Tibial nerve (tissue), 4 donors: Measurements from ENCODE around the gene FBXW12. TPM values are rescaled to one million over a fixed set of nuclear protein-coding genes. Genes with fewer than 3 reads are reported as not detected.

Experiments used
- DNase-seq, 2 donors: peaks; one replicate each; pipeline ENCODE4 v3.0.0-alpha.2; 2019; ENCODE audit warnings: low spot score in 2 of 2
- H3K27ac ChIP-seq, 4 donors: fragments of 200-600 bp; sonication (generic) in 3 of 4; one replicate each; pipeline ENCODE4 v1.5.1; 2017 to 2019; ENCODE audit warnings: mild to moderate bottlenecking in 1 of 4
- H3K27me3 ChIP-seq, 2 donors: fragments of 200-600 bp; sonication (generic) in 1 of 2; one replicate each; pipeline versions ENCODE4 v1.5.1 to v1.6.0; 2017 to 2019
- H3K36me3 ChIP-seq, 3 donors: fragments of 200-600 bp; sonication (generic); one replicate each; pipeline ENCODE4 v1.5.1; 2018 to 2019
- H3K4me1 ChIP-seq, 4 donors: fragments of 200-600 bp; sonication (generic) in 3 of 4; one replicate each; pipeline ENCODE4 v1.5.1; 2017 to 2019
- H3K4me3 ChIP-seq, 4 donors: fragments of 200-600 bp; sonication (generic) in 3 of 4; one replicate each; pipeline ENCODE4 v1.5.1; 2017 to 2019; ENCODE audit warnings: mild to moderate bottlenecking in 1 of 4, moderate library complexity in 1 of 4
- H3K9me3 ChIP-seq, 4 donors: fragments of 200-600 bp; sonication (generic) in 3 of 4; one replicate each; pipeline ENCODE4 v1.5.1; 2017 to 2019
- EP300 ChIP-seq, 2 donors: sonication (generic); formaldehyde crosslinking; IDR thresholded peaks; one replicate each; pipeline ENCODE4 v1.6.1; 2017; ENCODE audit warnings: antibody characterized with exemption in 2 of 2, mild to moderate bottlenecking in 1 of 2
- POLR2A ChIP-seq, 2 donors: fragments of 450-650 bp; IDR thresholded peaks; one replicate each; pipeline ENCODE4 v1.6.1; 2017; ENCODE audit warnings: antibody characterized with exemption in 2 of 2, mild to moderate bottlenecking in 2 of 2, moderate library complexity in 2 of 2
- WGBS, 2 donors: methylation state at CpG; one replicate each; pipeline ENCODE4 v1.1.5; 2018; 5-methylcytosine and 5-hydroxymethylcytosine counted together
- total RNA-seq, 4 donors: library from RNA; depleted of rRNA; stranded (reverse); fragments of >200 nt; gene quantifications; one replicate each; pipeline ENCODE4 v1.1.0, GENCODE V29; 2016
- TF ChIP-seq, protein P1 (sequence below), 5 experiments: fragments of 200-600 bp in 3 of 5; fragments of 450-650 bp in 2 of 5; sonication (generic) in 3 of 5; IDR thresholded peaks; one replicate each; pipeline ENCODE4 v1.5.1; 2016 to 2019; ENCODE audit warnings: antibody characterized with exemption in 5 of 5, mild to moderate bottlenecking in 3 of 5, moderate library complexity in 2 of 5

FBXW12 gene
- total RNA-seq, 4 donors from 2014 or later: not detected

DNA sequence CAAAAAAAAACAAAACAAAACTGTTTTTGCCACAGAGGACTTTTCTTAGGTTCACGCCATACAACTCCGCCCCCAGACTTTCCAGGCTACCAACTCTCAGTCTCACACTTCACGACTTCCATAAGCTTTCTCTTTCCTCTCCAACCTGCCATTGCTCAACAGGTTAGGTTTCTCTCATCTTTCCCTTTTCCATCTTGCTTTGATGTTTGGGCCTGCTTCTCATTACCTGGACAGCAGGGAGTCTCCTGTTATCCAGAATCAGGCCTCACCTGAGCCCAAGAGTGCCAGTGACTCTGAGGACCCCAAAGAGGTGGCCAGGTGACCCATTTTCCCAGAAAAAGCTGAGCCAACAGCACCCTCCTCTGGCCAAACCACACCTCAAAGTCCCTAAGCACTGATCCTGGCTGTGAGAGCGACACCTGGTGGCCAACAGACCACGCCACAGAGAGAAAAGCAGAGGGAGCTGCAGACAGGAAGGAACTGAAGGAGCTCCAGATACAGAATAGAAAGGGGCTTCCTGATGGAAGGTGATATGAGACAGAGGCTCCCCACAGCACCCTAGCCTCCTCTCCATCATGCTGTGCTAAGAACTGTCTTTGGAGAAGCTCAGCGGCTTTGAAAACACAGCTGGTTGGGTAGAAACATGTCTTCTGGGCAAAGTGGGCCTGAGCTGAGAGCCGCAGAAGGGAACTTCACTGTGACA, 63.9 kb downstream of the FBXW12 start:
- peak; percentile 82 to 89 for DNase-seq
- no peak overlapping the region for H3K4me3 ChIP-seq
- peaks cover 0 to 17% (median 4%) of the 10 kb centered on the region in 3 donors for H3K36me3 ChIP-seq
- H3K4me1 ChIP-seq: peaks cover 0 to 63% (median 23%) of the 10 kb centered on the region in 4 donors
- TF ChIP-seq EP300 (IDR thresholded peaks at IDR 0.05): no peak
- TF ChIP-seq, protein P1, sequence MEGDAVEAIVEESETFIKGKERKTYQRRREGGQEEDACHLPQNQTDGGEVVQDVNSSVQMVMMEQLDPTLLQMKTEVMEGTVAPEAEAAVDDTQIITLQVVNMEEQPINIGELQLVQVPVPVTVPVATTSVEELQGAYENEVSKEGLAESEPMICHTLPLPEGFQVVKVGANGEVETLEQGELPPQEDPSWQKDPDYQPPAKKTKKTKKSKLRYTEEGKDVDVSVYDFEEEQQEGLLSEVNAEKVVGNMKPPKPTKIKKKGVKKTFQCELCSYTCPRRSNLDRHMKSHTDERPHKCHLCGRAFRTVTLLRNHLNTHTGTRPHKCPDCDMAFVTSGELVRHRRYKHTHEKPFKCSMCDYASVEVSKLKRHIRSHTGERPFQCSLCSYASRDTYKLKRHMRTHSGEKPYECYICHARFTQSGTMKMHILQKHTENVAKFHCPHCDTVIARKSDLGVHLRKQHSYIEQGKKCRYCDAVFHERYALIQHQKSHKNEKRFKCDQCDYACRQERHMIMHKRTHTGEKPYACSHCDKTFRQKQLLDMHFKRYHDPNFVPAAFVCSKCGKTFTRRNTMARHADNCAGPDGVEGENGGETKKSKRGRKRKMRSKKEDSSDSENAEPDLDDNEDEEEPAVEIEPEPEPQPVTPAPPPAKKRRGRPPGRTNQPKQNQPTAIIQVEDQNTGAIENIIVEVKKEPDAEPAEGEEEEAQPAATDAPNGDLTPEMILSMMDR (IDR thresholded peaks at IDR 0.05): peak; percentile 96 to 100 (median 99)
- no peak for TF ChIP-seq POLR2A (IDR thresholded peaks at IDR 0.05)
- WGBS, 2 donors: 33 to 41% methylated on average over 7 of the region's 7 CpGs
- H3K9me3 ChIP-seq: no peaks in the 10 kb centered on the region
- H3K27me3 ChIP-seq: no peaks in the 10 kb centered on the region
- peak overlapping the region in 3 of 4 donors; percentile 71 to 98 (median 87) for H3K27ac ChIP-seq

DNA sequence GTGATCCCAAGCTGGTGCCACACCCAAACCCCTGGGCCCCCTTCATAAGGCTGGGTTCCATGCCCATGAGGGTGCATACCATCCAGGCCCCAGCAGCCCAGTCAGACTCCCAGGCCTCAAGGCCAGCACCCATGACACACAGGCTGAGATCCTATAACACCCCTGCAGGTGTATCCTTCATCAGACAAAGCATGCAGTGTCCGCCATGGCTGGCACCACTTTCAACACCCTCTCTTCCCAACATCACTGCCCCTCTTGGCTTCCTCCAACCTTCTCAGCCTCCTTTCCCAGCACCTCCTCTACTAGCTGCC, 64.4 kb downstream of the FBXW12 start:
- Histone ChIP-seq H3K27me3 (no peaks in the 10 kb centered on the region), H3K9me3 (no peaks in the 10 kb centered on the region), H3K27ac (peak overlapping the region in 1 of 4 donors; percentile 98), H3K36me3 (peaks cover 0 to 17% (median 4%) of the 10 kb centered on the region in 3 donors), H3K4me3 (no peak overlapping the region), H3K4me1 (peaks cover 0 to 63% (median 28%) of the 10 kb centered on the region in 4 donors)
- TF ChIP-seq, protein P1 (IDR thresholded peaks at IDR 0.05): no peak
- TF ChIP-seq POLR2A (IDR thresholded peaks at IDR 0.05) (no peak), EP300 (IDR thresholded peaks at IDR 0.05) (no peak)
- DNase-seq: no peak
- WGBS, 2 donors: 45 to 63% methylated on average over 1 of the region's 1 CpG

- no peak overlapping the region for H3K27ac ChIP-seq
- TF ChIP-seq EP300 (IDR thresholded peaks at IDR 0.05) (no peak), POLR2A (IDR thresholded peaks at IDR 0.05) (no peak)
- TF ChIP-seq, protein P1 (IDR thresholded peaks at IDR 0.05): no peak
- H3K36me3 ChIP-seq: peaks cover 0 to 20% (median 4%) of the 10 kb centered on the region in 3 donors
- peaks cover 0 to 65% (median 32%) of the 10 kb centered on the region in 4 donors for H3K4me1 ChIP-seq
- H3K27me3 ChIP-seq: no peaks in the 10 kb centered on the region
- no peaks in the 10 kb centered on the region for H3K9me3 ChIP-seq
- H3K4me3 ChIP-seq: no peak overlapping the region
- 77 to 84% methylated on average over 7 of the region's 7 CpGs for WGBS, 2 donors
- no peak for DNase-seq
Measured at GRCh38 chr3:48436855-48437254, 64.8 kb downstream of the FBXW12 start.

DNA sequence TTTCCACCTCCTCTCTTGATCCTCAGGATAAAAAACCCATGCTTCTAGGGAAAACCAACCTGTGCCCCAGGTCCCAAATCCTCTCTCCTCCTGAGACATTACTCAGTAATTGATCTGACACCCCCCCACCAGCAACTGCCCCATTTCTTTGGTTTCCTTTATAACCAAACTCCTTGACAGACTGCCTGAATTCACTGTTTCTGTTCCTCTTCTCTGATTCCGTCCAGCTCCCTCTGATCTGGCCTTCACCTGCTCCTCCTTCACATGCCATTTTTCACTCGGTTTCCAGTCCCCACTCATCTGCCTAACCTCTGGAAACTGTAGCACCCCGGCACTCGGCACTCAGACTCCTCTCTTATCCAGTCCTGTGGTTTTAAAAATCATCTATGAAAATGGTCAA, 65.8 kb downstream of the FBXW12 start:
- WGBS, 2 donors: 71 to 77% methylated on average over 4 of the region's 4 CpGs
- Histone ChIP-seq H3K36me3 (peaks cover 0 to 23% (median 3%) of the 10 kb centered on the region in 3 donors), H3K27me3 (no peaks in the 10 kb centered on the region), H3K4me1 (peaks cover 0 to 62% (median 35%) of the 10 kb centered on the region in 4 donors), H3K4me3 (no peak overlapping the region), H3K9me3 (no peaks in the 10 kb centered on the region), H3K27ac (no peak overlapping the region)
- DNase-seq: no peak
- TF ChIP-seq EP300 (IDR thresholded peaks at IDR 0.05): no peak
- no peak for TF ChIP-seq POLR2A (IDR thresholded peaks at IDR 0.05)
- TF ChIP-seq, protein P1 (IDR thresholded peaks at IDR 0.05): no peak

DNA sequence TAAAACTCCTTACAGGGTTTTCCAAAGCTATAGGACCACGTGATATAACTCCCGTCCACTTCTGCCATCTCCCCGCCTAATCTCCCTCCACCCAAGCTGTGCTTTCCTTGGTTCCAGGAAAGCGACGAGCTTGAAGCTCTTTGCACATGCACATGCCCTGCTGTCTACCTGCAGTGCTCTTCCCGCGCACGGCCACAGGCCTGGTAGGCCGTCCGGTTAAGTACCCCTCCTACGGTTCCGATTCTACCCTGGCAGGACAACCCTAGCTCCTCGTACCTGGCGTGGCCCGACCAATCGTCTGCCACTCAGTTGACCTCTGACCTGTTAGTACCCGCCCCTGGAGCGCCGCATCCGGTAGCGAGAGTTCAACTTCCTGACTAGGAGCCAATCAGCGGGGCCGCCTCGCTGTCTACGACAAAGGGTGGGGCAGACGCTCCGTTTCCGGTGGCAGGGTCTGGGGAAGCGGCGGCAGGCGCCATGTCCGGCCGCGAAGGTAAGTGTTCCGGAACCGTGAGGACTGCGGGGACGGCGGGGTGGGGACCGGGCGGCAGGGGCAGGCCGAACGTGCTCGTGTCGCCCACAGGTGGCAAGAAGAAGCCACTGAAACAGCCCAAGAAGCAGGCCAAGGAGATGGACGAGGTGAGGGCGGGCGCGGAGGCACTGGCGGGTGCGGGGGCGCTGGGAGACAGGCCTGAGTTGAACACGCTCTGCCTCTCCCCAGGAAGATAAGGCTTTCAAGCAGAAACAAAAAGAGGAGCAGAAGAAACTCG, 68.0 kb downstream of the FBXW12 start, which contains the start of the genes CCDC51 and TMA7:
CCDC51 (minus strand) TSS at position 300 of the 770 bp plus-strand sequence. CDS start 4,991 bp downstream, outside the sequence.
TMA7 (plus strand) TSS at position 438 of the 770 bp plus-strand sequence; CDS start at position 478, 40 bp downstream.
- no peaks in the 10 kb centered on the region for H3K27me3 ChIP-seq
- 0 to 1% methylated on average over 49 to 53 of the region's 54 CpGs for WGBS, 2 donors
- H3K4me3 ChIP-seq: peak within 1 kb of the TSS; percentile 78 to 91 (median 86)
- peaks cover 0 to 33% (median 0%) of the 10 kb centered on the region in 3 donors for H3K36me3 ChIP-seq
- peak; percentile 98 for DNase-seq
- TF ChIP-seq POLR2A (IDR thresholded peaks at IDR 0.05) (peak; percentile 87 to 96), EP300 (IDR thresholded peaks at IDR 0.05) (peak; percentile 89 to 98)
- TF ChIP-seq, protein P1 (IDR thresholded peaks at IDR 0.05): peak in 2 of 5 experiments; percentile 35 to 39
- H3K27ac ChIP-seq: peak within 1 kb of the TSS; percentile 78 to 97 (median 92)
- H3K4me1 ChIP-seq: peaks cover 0 to 42% (median 25%) of the 10 kb centered on the region in 4 donors
- no peaks in the 10 kb centered on the region for H3K9me3 ChIP-seq
